Adipose tissue (tissue), 3 donors: ENCODE results near the gene MPHOSPH9. TPM values are rescaled to one million over a fixed set of nuclear protein-coding genes. Genes with fewer than 3 reads are reported as not detected.

Experiments used
- H3K27ac ChIP-seq: one replicate; pipeline ENCODE4 v1.5.1; 2013; ENCODE audit warnings: low read depth, low read length
- WGBS, 3 donors: extraction: QIAGEN DNeasy Blood & Tissue Kit; methylation state at CpG; one replicate each; pipeline ENCODE4 v1.1.7; 2013; 5-methylcytosine and 5-hydroxymethylcytosine counted together
- polyA plus RNA-seq, 3 donors: library from polyadenylated mRNA; stranded (reverse); fragments of 200-250 nt; gene quantifications; one replicate each; pipeline ENCODE4 v1.2.3, GENCODE V29; 2013
- donor health status: healthy with polysubstance abuse.
- donor health status: Bipolar disorder and iron deficiency.
- donor health status: healthy.

MPHOSPH9 gene
- 1 to 10 TPM; 3.8 to 6.3 (median 4.6) TPM for polyA plus RNA-seq

GRCh38 chr12:123232807-123233504 is at the start of gene MPHOSPH9, which contains the start of gene MTRFR:
Gene MPHOSPH9 (minus strand): TSS chr12:123233141. CDS start chr12:123230364, 2,777 bp downstream.
Gene MTRFR (plus strand): TSS chr12:123233436. CDS start chr12:123253675, 20,239 bp downstream.
- peak within 1 kb of the TSS; percentile 11 for H3K27ac ChIP-seq
- WGBS, 3 donors: 0 to 1% (median 0%) methylated on average over 65 to 66 of the region's 66 CpGs

GRCh38 chr12:123282111-123282510 is 49.2 kb upstream of the MPHOSPH9 start:
- no peak overlapping the region for H3K27ac ChIP-seq
- 90 to 94% (median 91%) methylated on average over 10 of the region's 10 CpGs for WGBS, 3 donors

- 58 to 84% (median 70%) methylated on average over 2 of the region's 2 CpGs for WGBS, 3 donors
- no peak overlapping the region for H3K27ac ChIP-seq
These were observed 48.0 kb upstream of the MPHOSPH9 start for GRCh38 chr12:123280971-123281370.

- 44 to 74% (median 44%) methylated on average over 2 of the region's 2 CpGs for WGBS, 3 donors
- H3K27ac ChIP-seq: no peak overlapping the region
These were observed 45.2 kb upstream of the MPHOSPH9 start for GRCh38 chr12:123278101-123278627.

GRCh38 chr12:123273166-123273565 is 40.2 kb upstream of the MPHOSPH9 start:
- H3K27ac ChIP-seq: no peak overlapping the region
- 86 to 89% (median 87%) methylated on average over 15 of the region's 15 CpGs for WGBS, 3 donors

- peak overlapping the region; percentile 13 for H3K27ac ChIP-seq
- 0 to 1% (median 1%) methylated on average over 46 to 101 of the region's 108 CpGs for WGBS, 3 donors
These were observed 38.2 kb upstream of the MPHOSPH9 start for GRCh38 chr12:123271001-123271668.

- WGBS, 3 donors: 0 to 1% (median 0%) methylated on average over 46 to 51 of the region's 51 CpGs
These were observed 37.5 kb upstream of the MPHOSPH9 start for GRCh38 chr12:123270214-123271000.

GRCh38 chr12:123269896-123270213 is 36.9 kb upstream of the MPHOSPH9 start:
- no peak overlapping the region for H3K27ac ChIP-seq
- WGBS, 3 donors: 1 to 3% (median 2%) methylated on average over 7 of the region's 7 CpGs

More at GRCh38 chr12:123270214-123271000, 37.5 kb upstream of the MPHOSPH9 start:
- H3K27ac ChIP-seq: no peak overlapping the region

- 4 to 5% (median 5%) methylated on average over 24 to 32 of the region's 32 CpGs for WGBS, 3 donors
- no peak overlapping the region for H3K27ac ChIP-seq
These were observed 36.5 kb upstream of the MPHOSPH9 start for GRCh38 chr12:123269395-123269892.

- no peak overlapping the region for H3K27ac ChIP-seq
- 53 to 73% (median 55%) methylated on average over 13 of the region's 13 CpGs for WGBS, 3 donors
These were observed 35.9 kb upstream of the MPHOSPH9 start for GRCh38 chr12:123268850-123269249.

GRCh38 chr12:123267991-123268843 is 35.3 kb upstream of the MPHOSPH9 start:
- no peak overlapping the region for H3K27ac ChIP-seq
- 36 to 48% (median 42%) methylated on average over 35 to 36 of the region's 36 CpGs for WGBS, 3 donors

- WGBS, 3 donors: 88 to 93% (median 92%) methylated on average over 7 of the region's 7 CpGs
- no peak overlapping the region for H3K27ac ChIP-seq
These were observed 34.5 kb upstream of the MPHOSPH9 start for GRCh38 chr12:123267335-123267920.

GRCh38 chr12:123266679-123267277 is 33.8 kb upstream of the MPHOSPH9 start:
- 85 to 91% (median 88%) methylated on average over 19 of the region's 19 CpGs for WGBS, 3 donors
- no peak overlapping the region for H3K27ac ChIP-seq

- H3K27ac ChIP-seq: no peak overlapping the region
- whole genome bisulfite sequencing, 3 donors: 85 to 86% (median 85%) methylated on average over 34 to 35 of the region's 35 CpGs
These were observed 33.1 kb upstream of the MPHOSPH9 start for GRCh38 chr12:123265851-123266678.

GRCh38 chr12:123264642-123265041 is 31.7 kb upstream of the MPHOSPH9 start:
- no peak overlapping the region for H3K27ac ChIP-seq
- 55 to 60% (median 57%) methylated on average over 7 of the region's 7 CpGs for WGBS, 3 donors

GRCh38 chr12:123263196-123263817 is 30.4 kb upstream of the MPHOSPH9 start:
- WGBS, 3 donors: 86 to 88% (median 87%) methylated on average over 8 of the region's 8 CpGs
- no peak overlapping the region for H3K27ac ChIP-seq
